CD4-positive, alpha-beta T cell treated with Interleukin-6 for 4 hours (primary cell): Measurements from ENCODE around the gene HCN3.
"Not testable (repeated sequence)": the region's sequence is repeated elsewhere in the genome, so short reads cannot be mapped to it uniquely, and the experiment has no call there.

Experiments
- DNase-seq: peaks from one replicate; pipeline ENCODE4 v3.0.0-alpha.2; 2020; ENCODE audit warnings: mixed read lengths

The HCN3 gene

GRCh38 chr1:155318082-155318481 is 40.8 kb downstream of the HCN3 start:
- DNase-seq: no peak

DNA sequence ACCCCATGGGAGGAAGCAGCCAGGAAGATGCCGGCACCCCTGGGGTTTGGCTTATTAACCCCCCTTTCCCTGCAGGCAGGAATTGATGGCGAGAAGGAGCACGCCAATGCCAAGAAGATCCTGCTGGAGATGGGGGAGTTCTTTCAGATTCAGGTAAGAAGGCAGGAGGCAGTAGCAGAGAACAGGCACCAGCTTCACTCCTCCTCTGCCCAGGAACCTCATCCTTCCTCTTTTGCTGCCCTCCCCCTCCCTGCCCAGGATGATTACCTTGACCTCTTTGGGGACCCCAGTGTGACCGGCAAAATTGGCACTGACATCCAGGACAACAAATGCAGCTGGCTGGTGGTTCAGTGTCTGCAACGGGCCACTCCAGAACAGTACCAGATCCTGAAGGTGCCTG is 42.3 kb downstream of the HCN3 start:
- DNase-seq: no peak

DNA sequence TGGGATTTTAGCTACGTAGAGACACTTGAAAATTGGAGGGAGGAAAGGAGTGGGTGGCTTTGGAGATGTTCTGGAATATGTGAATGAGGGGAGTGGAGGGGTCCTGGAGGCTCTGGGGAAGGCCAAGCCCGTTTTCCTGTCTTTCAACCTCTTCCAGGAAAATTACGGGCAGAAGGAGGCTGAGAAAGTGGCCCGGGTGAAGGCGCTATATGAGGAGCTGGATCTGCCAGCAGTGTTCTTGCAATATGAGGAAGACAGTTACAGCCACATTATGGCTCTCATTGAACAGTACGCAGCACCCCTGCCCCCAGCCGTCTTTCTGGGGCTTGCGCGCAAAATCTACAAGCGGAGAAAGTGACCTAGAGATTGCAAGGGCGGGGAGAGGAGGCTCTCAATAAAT is 43.0 kb downstream of the HCN3 start:
- DNase-seq: no peak

DNA sequence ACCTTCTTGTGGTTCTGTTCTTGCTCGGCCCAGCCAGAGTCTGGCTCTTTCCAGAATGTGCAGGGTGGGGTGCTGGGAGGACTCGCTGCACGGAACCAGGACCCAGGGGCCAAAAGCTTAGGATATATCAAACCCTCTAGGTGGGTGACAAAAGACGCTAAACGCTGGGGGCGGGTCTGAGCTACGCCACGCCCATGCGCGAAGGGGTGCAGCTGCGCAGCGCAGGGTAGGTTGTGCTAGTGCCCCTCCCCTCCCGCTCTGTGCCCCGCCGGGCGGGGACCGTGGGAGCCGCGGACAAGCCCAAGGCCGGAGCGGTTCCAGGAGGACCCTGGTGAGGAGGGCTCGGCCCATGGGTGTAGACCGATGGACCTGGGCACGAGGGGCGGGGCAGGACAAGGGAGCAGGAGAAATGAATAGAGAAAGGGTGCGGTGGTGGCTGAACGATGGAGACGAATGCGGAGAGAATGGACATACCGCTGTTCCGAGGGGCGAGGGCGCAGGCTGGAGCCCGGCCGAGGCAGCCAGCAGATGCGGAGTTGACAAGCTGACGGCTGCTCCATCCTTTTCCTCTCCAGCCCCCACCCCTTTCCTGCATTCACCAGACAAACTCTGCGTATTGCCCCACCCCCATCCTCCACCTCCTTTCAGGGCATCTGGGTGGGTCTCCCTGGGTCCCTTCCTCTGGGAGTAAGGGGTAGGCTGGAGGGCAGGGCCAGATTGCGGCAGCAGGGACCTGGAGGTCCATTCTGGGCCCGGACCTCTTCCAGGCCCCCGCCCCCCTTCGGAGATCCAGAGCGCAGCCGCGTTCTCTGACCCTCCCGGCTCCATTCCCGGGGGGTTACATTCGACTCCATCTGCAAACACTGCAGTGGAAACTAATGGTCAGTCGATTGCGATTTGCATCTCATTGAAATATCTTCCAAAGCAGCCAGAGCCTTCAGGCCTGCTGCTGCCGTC is 43.7 kb downstream of the HCN3 start, which contains the start of gene RUSC1:
TSS of gene RUSC1 (plus strand) at position 234 of the 957 bp plus-strand sequence. CDS start 880 bp downstream, outside the sequence.
- DNase-seq: peak; percentile 86

GRCh38 chr1:155321639-155322503 is 44.6 kb downstream of the HCN3 start:
- no peak for DNase-seq

DNA sequence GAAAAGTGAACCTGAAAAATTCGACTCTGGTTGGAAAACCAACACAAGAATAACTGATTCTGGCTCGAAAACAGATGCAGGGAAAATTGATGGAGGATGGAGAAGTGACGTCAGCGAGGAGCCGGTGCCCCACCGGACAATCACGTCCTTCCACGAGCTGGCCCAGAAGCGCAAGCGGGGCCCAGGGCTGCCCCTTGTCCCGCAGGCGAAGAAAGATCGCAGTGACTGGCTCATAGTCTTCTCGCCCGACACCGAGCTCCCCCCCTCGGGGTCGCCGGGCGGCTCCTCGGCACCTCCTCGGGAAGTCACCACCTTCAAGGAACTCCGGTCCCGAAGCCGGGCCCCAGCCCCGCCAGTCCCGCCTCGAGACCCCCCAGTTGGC is 45.3 kb downstream of the HCN3 start:
- peak; percentile 10 for DNase-seq

- peak; percentile 89 for DNase-seq
Measured at GRCh38 chr1:155322953-155323728, 45.9 kb downstream of the HCN3 start.

GRCh38 chr1:155323729-155324036 is 46.4 kb downstream of the HCN3 start:
- DNase-seq: peak; percentile 85

- DNase-seq: peak; percentile 88
Measured at GRCh38 chr1:155324037-155324716, 46.9 kb downstream of the HCN3 start.

DNA sequence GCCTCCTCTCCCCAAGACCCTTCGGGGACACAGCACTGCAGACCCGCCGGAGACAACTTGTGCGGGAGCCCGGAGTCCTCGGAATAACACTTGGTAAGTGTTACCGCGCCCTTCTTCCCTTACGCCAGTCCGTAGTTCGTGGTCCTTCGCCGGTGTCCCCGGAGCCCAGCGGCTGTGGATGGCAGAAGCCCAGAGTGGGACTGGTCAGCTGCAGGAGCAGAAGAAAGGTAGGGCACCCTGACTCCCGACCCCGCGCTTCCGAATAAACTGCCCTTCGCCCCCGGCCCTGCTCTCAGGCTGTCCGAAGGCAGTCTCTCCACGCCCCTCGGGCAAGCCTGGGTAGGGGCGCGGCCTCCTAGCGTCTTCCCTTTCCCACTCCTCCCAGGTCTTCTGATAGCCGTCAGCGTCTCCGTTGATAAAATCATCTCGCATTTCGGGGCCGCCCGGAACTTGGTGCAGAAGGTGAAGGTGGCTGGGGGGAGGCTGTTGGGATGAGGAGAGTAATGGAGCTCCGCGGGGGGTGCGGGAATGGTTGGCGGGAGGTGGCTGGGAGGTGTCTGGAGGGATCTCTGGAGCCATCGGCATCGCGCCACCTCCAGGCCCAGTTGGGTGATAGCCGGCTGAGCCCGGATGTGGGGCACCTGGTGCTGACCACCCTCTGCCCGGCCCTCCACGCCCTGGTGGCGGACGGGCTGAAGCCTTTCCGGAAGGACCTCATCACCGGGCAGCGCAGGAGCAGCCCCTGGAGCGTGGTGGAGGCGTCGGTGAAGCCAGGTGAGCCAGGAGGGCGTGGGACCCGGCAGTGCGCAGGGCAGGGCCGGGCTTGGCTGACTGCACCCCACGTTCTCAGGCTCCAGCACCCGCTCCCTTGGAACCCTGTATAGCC is 47.7 kb downstream of the HCN3 start:
- DNase-seq: peak; percentile 11

DNA sequence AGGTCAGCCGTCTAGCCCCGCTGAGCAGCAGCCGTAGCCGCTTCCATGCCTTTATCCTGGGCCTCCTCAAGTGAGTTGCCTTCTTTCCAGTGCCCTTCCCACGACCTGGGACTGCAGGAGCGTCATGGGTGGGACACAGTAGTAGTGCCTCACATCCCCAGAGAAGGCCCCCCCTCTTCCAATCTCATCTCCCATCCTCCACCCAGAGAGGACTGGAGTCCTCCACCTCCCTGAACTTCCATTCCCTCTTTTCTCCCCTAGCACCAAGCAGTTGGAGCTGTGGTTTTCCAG is 48.3 kb downstream of the HCN3 start:
- no peak for DNase-seq

DNA sequence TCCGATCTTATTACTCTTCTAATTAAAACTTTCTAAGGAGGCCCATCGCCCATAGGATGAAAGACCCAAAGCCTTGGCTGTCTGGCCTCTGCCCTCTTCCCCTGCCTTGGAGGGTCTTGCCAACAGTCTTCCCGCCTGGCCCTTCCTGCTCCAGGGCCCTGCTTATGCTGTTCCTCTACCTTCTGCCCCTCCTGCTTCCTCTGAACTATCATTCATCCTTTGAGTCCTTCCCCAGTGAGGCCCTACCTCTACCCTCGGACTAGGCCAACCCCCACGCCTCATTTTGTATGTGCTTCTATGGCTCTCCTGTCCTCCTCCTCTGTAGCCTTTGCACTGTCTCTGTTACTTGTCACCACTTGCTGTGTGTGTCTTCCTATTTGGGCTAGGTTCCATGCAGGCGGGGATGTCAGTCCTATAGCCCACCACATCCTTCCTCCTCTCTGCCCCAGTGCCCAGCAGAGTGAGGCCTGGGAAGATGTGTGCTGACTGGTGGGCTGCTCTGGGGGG is 48.8 kb downstream of the HCN3 start:
- no peak for DNase-seq

GRCh38 chr1:155326631-155327037 is 49.4 kb downstream of the HCN3 start:
- DNase-seq: no peak

DNA sequence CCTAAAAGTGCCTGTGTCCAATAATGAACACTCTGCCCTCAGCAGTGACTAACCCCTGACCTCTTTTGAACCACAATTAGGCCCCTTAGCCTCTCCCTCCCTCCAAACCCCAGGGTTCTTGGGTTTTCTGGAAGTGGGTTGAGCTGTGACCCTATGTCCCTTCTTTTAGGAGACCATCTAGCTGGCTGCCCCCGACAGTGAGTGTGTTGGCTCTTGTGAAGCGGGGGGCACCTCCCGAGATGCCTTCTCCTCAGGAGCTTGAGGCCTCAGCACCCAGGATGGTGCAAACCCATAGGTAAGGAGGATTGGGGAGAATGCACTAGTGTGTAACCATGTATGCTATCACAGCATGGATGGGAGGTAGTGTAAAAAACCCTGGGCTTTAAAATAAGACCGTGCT is 50.7 kb downstream of the HCN3 start:
- no peak for DNase-seq

GRCh38 chr1:155328856-155329255 is 51.6 kb downstream of the HCN3 start:
- DNase-seq: not testable (repeated sequence)

DNA sequence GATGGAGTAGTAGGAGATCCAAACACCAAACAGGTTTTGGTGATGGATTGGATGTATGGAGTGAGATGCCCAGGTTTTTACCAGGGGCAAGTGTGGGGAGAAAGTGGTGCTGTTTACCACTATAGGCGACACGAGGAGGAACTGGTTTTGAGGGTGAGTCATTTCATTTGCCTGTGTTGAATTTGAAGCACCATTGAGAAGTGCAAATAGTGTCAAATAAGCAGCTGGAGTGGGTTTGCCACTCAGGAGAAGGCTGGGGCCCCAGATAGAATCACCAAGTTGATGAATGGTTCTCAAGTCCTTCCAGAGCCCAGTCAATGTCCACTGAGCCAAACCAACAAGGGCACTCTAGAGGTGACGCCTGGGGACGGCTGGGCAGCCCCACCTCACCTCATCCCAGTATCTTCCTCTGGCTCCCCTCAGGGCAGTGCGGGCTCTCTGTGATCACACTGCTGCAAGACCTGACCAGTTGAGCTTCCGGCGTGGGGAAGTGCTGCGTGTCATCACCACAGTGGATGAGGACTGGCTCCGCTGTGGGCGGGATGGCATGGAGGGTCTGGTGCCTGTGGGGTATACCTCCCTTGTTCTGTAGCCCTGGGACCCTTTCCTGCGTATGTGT is 52.8 kb downstream of the HCN3 start:
- no peak for DNase-seq

- no peak for DNase-seq
Measured at GRCh38 chr1:155334962-155335361, 57.7 kb downstream of the HCN3 start.
